Activated CD4-positive, alpha-beta T cell treated with anti-CD3 and anti-CD28 coated beads for 36 hours (primary cell): ENCODE data around the gene CCNY. TPM values are rescaled to one million over a fixed set of nuclear protein-coding genes. Genes with fewer than 3 reads are reported as not detected.

Experiments
- ATAC-seq: fragments of 200-7000 bp; cut with Tn5 transposase; one replicate; pipeline ENCODE4 v1.10.0; 2021; ENCODE audit warnings: mild to moderate bottlenecking, moderate library complexity
- CTCF ChIA-PET: fragments of 350-600 bp; sonication (Branson Sonifier 250); formaldehyde crosslinking; loops from one replicate; lab custom pipeline; 2021; ENCODE audit warnings: antibody characterized with exemption; lab: Charles Lee
- POLR2A ChIA-PET: fragments of 350-600 bp; sonication (Branson Sonifier 250); formaldehyde crosslinking; loops from one replicate; lab custom pipeline; 2021; ENCODE audit warnings: antibody characterized with exemption, inconsistent platforms; lab: Charles Lee
- DNase-seq: peaks from one replicate; pipeline ENCODE4 v3.0.0-alpha.2; 2020
- H3K27ac Mint-ChIP-seq: one replicate; pipeline ENCODE4 v1.8.0; 2021; ENCODE audit warnings: mixed read lengths
- H3K27me3 Mint-ChIP-seq: one replicate; pipeline ENCODE4 v1.8.0; 2021; ENCODE audit warnings: mixed read lengths
- H3K36me3 Mint-ChIP-seq: one replicate; pipeline ENCODE4 v1.8.0; 2021; ENCODE audit warnings: low read depth, mixed read lengths
- H3K4me1 Mint-ChIP-seq: one replicate; pipeline ENCODE4 v1.8.0; 2021; ENCODE audit warnings: mixed read lengths
- H3K4me3 Mint-ChIP-seq: one replicate; pipeline ENCODE4 v1.8.0; 2021; ENCODE audit warnings: mild to moderate bottlenecking, moderate library complexity, mixed read lengths
- H3K9me3 Mint-ChIP-seq: one replicate; pipeline ENCODE4 v1.8.0; 2021; ENCODE audit warnings: low read depth, mixed read lengths
- intact Hi-C, 2 experiments: fragments of 100-400 bp; cut with DNase I in 1 of 2; cut with micrococcal nuclease in 1 of 2; formaldehyde crosslinking; loops; one replicate each; pipeline versions ENCODE4 v1.14.2 to v1.15.1; 2022 to 2024; cut with DNase I, micrococcal nuclease
- total RNA-seq, 2 experiments: library from RNA; stranded (reverse); gene quantifications; one replicate each; pipeline ENCODE4 v1.2.3, GENCODE V29; 2021

Gene CCNY
- total RNA-seq, 2 experiments from 2014 or later = 49.4 to 54.0 TPM

GRCh38 chr10:35613597-35614226, 277.4 kb downstream of the CCNY start:
- POLR2A ChIA-PET = no interaction called here

GRCh38 chr10:35614312-35614711, 278.0 kb downstream of the CCNY start:
- Mint-ChIP-seq H3K27ac (no peak overlapping the region), H3K4me1 (no peaks in the 10 kb centered on the region), H3K9me3 (no peaks in the 10 kb centered on the region), H3K4me3 (no peak overlapping the region), H3K36me3 (no peaks in the 10 kb centered on the region), H3K27me3 (peaks cover 24% of the 10 kb centered on the region)
- intact Hi-C loops = no loop called here
- CTCF ChIA-PET = interaction anchor here (0.9 kb wide), 1 partner anchor 23 kb away, joined by 4 read pairs; no protein-coding TSS in a partner anchor
- POLR2A ChIA-PET = no interaction called here
- no peak for ATAC-seq
- DNase-seq = no peak

More at GRCh38 chr10:35613597-35614226, 277.4 kb downstream of the CCNY start:
- Mint-ChIP-seq H3K27ac (no peak overlapping the region), H3K36me3 (no peaks in the 10 kb centered on the region), H3K9me3 (no peaks in the 10 kb centered on the region), H3K4me1 (no peaks in the 10 kb centered on the region), H3K4me3 (no peak overlapping the region), H3K27me3 (peaks cover 24% of the 10 kb centered on the region)
- no peak for DNase-seq
- CTCF ChIA-PET = interaction anchor here (0.6 to 1.7 kb wide), 3 partner anchors 22 to 735 kb away, joined by 3 to 9 read pairs (median 4); no protein-coding TSS in a partner anchor
- no peak for ATAC-seq
- intact Hi-C loops = no loop called here

Other genes starting within 250 kb of the CCNY start
- gene CUL2, start 246.2 kb upstream of the CCNY start, total RNA-seq = 10 to 100 TPM; 42.7 to 45.3 TPM
- 100 to 1,000 TPM; 106 to 126 TPM for gene CREM, start 209.7 kb upstream of the CCNY start, total RNA-seq